HepG2 (cell line): ENCODE results near the gene TTC31. TPM values are rescaled to one million over a fixed set of nuclear protein-coding genes. Genes with fewer than 3 reads are reported as not detected.
A peak's percentile ranks its signal among the peaks of the same experiment; 100 is the strongest.

Experiments
- ATAC-seq: fragments of 200-7000 bp; cut with Tn5 transposase; 3 replicates; pipeline ENCODE4 v1.9.1; 2020; ENCODE audit warnings: mild to moderate bottlenecking, moderate library complexity
- BruUV-seq: library from RNA; stranded (reverse); fragments of 400-500 nt; replicated peaks from 2 replicates; lab custom pipeline; 2021; lab: Mats Ljungman, UMichigan
- CTCF ChIA-PET: fragments of 300-600 bp; formaldehyde crosslinking; extraction: SDS; loops from one replicate; lab custom pipeline; 2021; ENCODE audit warnings: low total read pairs, inconsistent platforms, low intra/inter-chr PET ratio; lab: Yijun Ruan, JAX
- POLR2A ChIA-PET: fragments of 350-600 bp; sonication (Branson Sonifier 250); formaldehyde crosslinking; loops from one replicate; lab custom pipeline; 2020; ENCODE audit warnings: antibody characterized with exemption, inconsistent platforms; lab: Yijun Ruan, JAX
- DNase-seq: peaks from one replicate; pipeline ENCODE4 v3.0.0-alpha.2; 2015; ENCODE audit warnings: low spot score
- FAIRE-seq: peaks from 3 replicates; lab custom pipeline; 2011; peaks lifted over from hg19 to GRCh38; lab: Jason Lieb, UNC
- H2AFZ ChIP-seq: one replicate; pipeline ENCODE4 v1.6.1; 2011; ENCODE audit warnings: low read length, inconsistent platforms
- H3K27ac ChIP-seq: fragments of 300-600 bp; 3 replicates; pipeline ENCODE4 v1.8.0; 2011; ENCODE audit warnings: mixed run types, mild to moderate bottlenecking, mixed read lengths, low read length, inconsistent platforms; ENCODE audit not compliant: insufficient read depth; ENCODE audit errors: extremely low read length
- H3K27me3 ChIP-seq, 2 experiments: fragments of 200-600 bp in 1 of 2; 2 replicates in 1 of 2; 3 replicates in 1 of 2; pipeline versions ENCODE4 v1.6.0 to v1.8.0; 2011; ENCODE audit warnings: low read length in 2 of 2, mild to moderate bottlenecking in 2 of 2, moderate library complexity in 2 of 2, inconsistent platforms in 1 of 2; ENCODE audit not compliant: insufficient read depth in 2 of 2, control insufficient read depth in 1 of 2
- H3K36me3 ChIP-seq, 2 experiments: fragments of 200-600 bp in 1 of 2; replicated peaks in 1 of 2; 2 replicates in 1 of 2; 3 replicates in 1 of 2; pipeline versions ENCODE4 v1.5.1 to v1.8.0; 2011; ENCODE audit warnings: low read length in 2 of 2, inconsistent platforms in 1 of 2; ENCODE audit not compliant: insufficient read depth in 2 of 2, control insufficient read depth in 1 of 2
- H3K4me1 ChIP-seq: 2 replicates; pipeline ENCODE4 v1.5.1; 2012; ENCODE audit warnings: low read length, inconsistent platforms; ENCODE audit not compliant: insufficient read depth
- H3K4me2 ChIP-seq: 2 replicates; pipeline ENCODE4 v1.6.0; 2011; ENCODE audit warnings: low read depth, low read length, inconsistent platforms
- H3K4me3 ChIP-seq, 3 experiments: fragments of 200-600 bp in 1 of 3; sonication (generic), shearing (Covaris generic) in 1 of 3; replicated peaks in 1 of 3; 2 replicates each; pipeline ENCODE4 v1.5.1; 2011 to 2016; ENCODE audit warnings: low read length in 3 of 3, inconsistent platforms in 2 of 3, low read depth in 2 of 3, mild to moderate bottlenecking in 2 of 3, control low read depth in 1 of 3, mixed read lengths in 1 of 3; ENCODE audit not compliant: insufficient read depth in 1 of 3
- H3K79me2 ChIP-seq: one replicate; pipeline ENCODE4 v1.6.1; 2011; ENCODE audit warnings: low read length, inconsistent platforms; ENCODE audit not compliant: insufficient read depth
- H3K9ac ChIP-seq: 2 replicates; pipeline ENCODE4 v1.6.0; 2011; ENCODE audit warnings: mild to moderate bottlenecking, low read depth, low read length, inconsistent platforms; ENCODE audit not compliant: insufficient read depth
- H3K9me3 ChIP-seq: 2 replicates; pipeline ENCODE4 v1.5.1; 2012; ENCODE audit warnings: mild to moderate bottlenecking, low read length
- H4K20me1 ChIP-seq: 2 replicates; pipeline ENCODE4 v1.6.0; 2011; ENCODE audit warnings: inconsistent platforms, mild to moderate bottlenecking, low read length, moderate library complexity; ENCODE audit not compliant: insufficient read depth
- HNRNPUL1 ChIP-seq: fragments of 200-400 bp; formaldehyde crosslinking; IDR thresholded peaks from 2 replicates; pipeline ENCODE4 v1.6.1; 2017; ENCODE audit warnings: low read depth, mild to moderate bottlenecking, low read length, moderate library complexity
- KLF9 ChIP-seq: IDR thresholded peaks from 2 replicates; pipeline ENCODE4 v1.6.1; 2016; ENCODE audit warnings: low read depth
- POLR2A ChIP-seq, 2 experiments: IDR thresholded peaks; 2 replicates each; pipeline ENCODE4 v1.6.1; 2011; ENCODE audit warnings: low read depth in 2 of 2, low read length in 2 of 2, mild to moderate bottlenecking in 1 of 2, moderate library complexity in 1 of 2; ENCODE audit not compliant: insufficient read depth in 1 of 2
- POLR2AphosphoS5 ChIP-seq: IDR thresholded peaks from 2 replicates; pipeline ENCODE4 v1.6.1; 2012; ENCODE audit warnings: low read depth, low read length
- ZFAT ChIP-seq: sonication (generic); formaldehyde crosslinking; conservative IDR thresholded peaks from 2 replicates; pipeline ENCODE4 v1.8.1; 2023; ENCODE audit warnings: missing genetic modification reagents, inconsistent platforms
- ZNF670 ChIP-seq: sonication (generic); formaldehyde crosslinking; IDR thresholded peaks from 2 replicates; pipeline ENCODE4 v1.8.0; 2022; ENCODE audit warnings: mild to moderate bottlenecking, missing genetic modification reagents, borderline replicate concordance
- ZNF83 ChIP-seq: sonication (generic); formaldehyde crosslinking; IDR thresholded peaks from 2 replicates; pipeline ENCODE4 v1.4.0; 2020; ENCODE audit warnings: missing genetic modification reagents, mild to moderate bottlenecking, borderline replicate concordance
- in situ Hi-C: cut with HindIII; loops from 2 replicates; pipeline ENCODE4 v1.10.0; 2017; ENCODE audit warnings: low pct_unique_long_range_greater_than_20kb; ENCODE audit not compliant: extremely low pct_ligation_motif_present
- intact Hi-C: fragments of 100-400 bp; cut with micrococcal nuclease; formaldehyde crosslinking; loops from one replicate; pipeline ENCODE4 v1.10.0; 2022; ENCODE audit not compliant: unreplicated experiment
- polyA plus RNA-seq, 8 experiments: library from polyadenylated mRNA; depleted of rRNA in 3 of 8; stranded (reverse) in 7 of 8; unstranded in 1 of 8; fragments of >200 nt; fragmentation: Illumina TruSeq in 4 of 8; extraction: Trizol in 4 of 8; gene quantifications; 2 replicates each; pipeline versions ENCODE4 v1.2.1 to v1.2.3, GENCODE V29; 2011 to 2016; ENCODE audit warnings: low read depth in 4 of 8, missing spikeins in 1 of 8, mixed read lengths in 1 of 8; ENCODE audit not compliant: insufficient read depth in 1 of 8
- total RNA-seq, 5 experiments: library from RNA; depleted of rRNA; stranded (reverse); fragments of >200 nt; fragmentation: Illumina TruSeq; extraction: Trizol; gene quantifications; 2 replicates each; pipeline ENCODE4 v1.2.3, GENCODE V29; 2016; ENCODE audit warnings: low read depth in 1 of 5
- TF ChIP-seq, protein P1 (sequence below): sonication (generic); formaldehyde crosslinking; IDR thresholded peaks from 2 replicates; pipeline ENCODE4 v1.4.0; 2020; ENCODE audit warnings: mild to moderate bottlenecking, missing genetic modification reagents
- TF ChIP-seq, protein P2 (sequence below): sonication (generic); formaldehyde crosslinking; IDR thresholded peaks from 2 replicates; pipeline ENCODE4 v1.4.0; 2020; ENCODE audit warnings: missing genetic modification reagents; ENCODE audit errors: not compliant biosample characterization
- TF ChIP-seq, protein P3 (sequence below): IDR thresholded peaks from 2 replicates; pipeline ENCODE4 v1.6.1; 2016; ENCODE audit warnings: low read depth, borderline replicate concordance
- TF ChIP-seq, protein P4 (sequence below): sonication (generic); formaldehyde crosslinking; IDR thresholded peaks from 2 replicates; pipeline ENCODE4 v1.5.1; 2020; ENCODE audit warnings: missing genetic modification reagents, mild to moderate bottlenecking, borderline replicate concordance
- TF ChIP-seq, protein P5 (sequence below): sonication (generic); formaldehyde crosslinking; IDR thresholded peaks from 2 replicates; pipeline ENCODE4 v1.4.0; 2020; ENCODE audit warnings: mild to moderate bottlenecking, low read depth, missing genetic modification reagents
- TF ChIP-seq, protein P6 (sequence below): sonication (generic); formaldehyde crosslinking; IDR thresholded peaks from 2 replicates; pipeline ENCODE4 v1.4.0; 2020; ENCODE audit warnings: mild to moderate bottlenecking, low read depth, missing genetic modification reagents
- TF ChIP-seq, protein P7 (sequence below): sonication (generic); formaldehyde crosslinking; IDR thresholded peaks from 2 replicates; pipeline ENCODE4 v1.5.1; 2020; ENCODE audit warnings: mild to moderate bottlenecking, missing genetic modification reagents, moderate library complexity

The TTC31 gene
- total and polyA plus RNA-seq, 2 of the 13 experiments (the other 11 are each of a cell fraction or from before 2014, with no cell fraction given) = 28.3 to 39.5 TPM

DNA sequence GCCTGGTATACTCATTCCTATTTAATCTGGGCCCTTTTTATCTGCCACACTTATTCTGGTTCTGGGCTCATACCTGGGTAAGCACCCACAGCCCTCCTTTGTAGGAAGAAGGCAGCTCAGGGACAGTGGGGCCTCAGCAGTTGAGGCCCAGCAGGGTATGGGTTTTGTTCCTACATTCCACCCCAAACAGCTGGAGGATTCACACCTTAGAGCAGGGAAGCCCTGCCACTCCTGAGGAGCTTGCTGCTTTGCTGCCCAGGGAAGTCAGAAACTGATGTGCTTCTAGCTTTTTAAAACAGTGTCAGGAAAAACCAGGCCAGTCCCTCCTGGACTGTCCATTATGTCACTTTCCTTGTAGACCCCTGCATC lies 17.7 kb downstream of the TTC31 start:
- Histone ChIP-seq H3K9me3 (no peaks in the 10 kb centered on the region), H3K36me3 (no peaks in the 10 kb centered on the region; a peak in 2 of 5 replicates), H3K4me2 (peak overlapping the region; percentile 92), H2AFZ (no peak overlapping the region), H3K79me2 (peaks cover 41% of the 10 kb centered on the region), H3K27me3 (no peaks in the 10 kb centered on the region; a peak in 1 of 5 replicates), H3K27ac (peak overlapping the region; percentile 89), H4K20me1 (no peaks in the 10 kb centered on the region), H3K4me1 (peaks cover 77% of the 10 kb centered on the region), H3K4me3 (peak overlapping the region in 1 of 3 experiments; percentile 86; a peak in 1 of 6 replicates), H3K9ac (0 out of 2 replicates have a peak overlapping the region, but pooled peaks have one; percentile 18)
- intact Hi-C loops = loop anchor here (2.0 kb wide), 1 partner anchor 60 kb away; the partner anchor contains the start of gene RTKN
- in situ Hi-C loops = no loop called here
- no peak for DNase-seq
- ATAC-seq = no peak
- ChIA-PET CTCF (no interaction called here), POLR2A (interaction anchor here (0.7 to 16.5 kb wide), 12 partner anchors 10 to 1323 kb away, joined by 3 to 795 read pairs (median 19); partner anchors contain the start of genes AUP1, CCDC142, DQX1 and HTRA2)
- no TSS peak for BruUV-seq
- no peak for FAIRE-seq
- no peak for TF ChIP-seq KLF9 (CRISPR knock-in tag)
- 0 out of 4 replicates have a peak, but pooled peaks of 1 of the 2 experiments have one; percentile 7 for TF ChIP-seq POLR2A (IDR thresholded peaks at IDR 0.05; ENCODE audit: insufficient read depth in 1 of 2, low read depth in 2 of 2, low read length in 2 of 2)
- TF ChIP-seq, protein P1, sequence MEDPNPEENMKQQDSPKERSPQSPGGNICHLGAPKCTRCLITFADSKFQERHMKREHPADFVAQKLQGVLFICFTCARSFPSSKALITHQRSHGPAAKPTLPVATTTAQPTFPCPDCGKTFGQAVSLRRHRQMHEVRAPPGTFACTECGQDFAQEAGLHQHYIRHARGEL = no peak
- TF ChIP-seq, protein P2, sequence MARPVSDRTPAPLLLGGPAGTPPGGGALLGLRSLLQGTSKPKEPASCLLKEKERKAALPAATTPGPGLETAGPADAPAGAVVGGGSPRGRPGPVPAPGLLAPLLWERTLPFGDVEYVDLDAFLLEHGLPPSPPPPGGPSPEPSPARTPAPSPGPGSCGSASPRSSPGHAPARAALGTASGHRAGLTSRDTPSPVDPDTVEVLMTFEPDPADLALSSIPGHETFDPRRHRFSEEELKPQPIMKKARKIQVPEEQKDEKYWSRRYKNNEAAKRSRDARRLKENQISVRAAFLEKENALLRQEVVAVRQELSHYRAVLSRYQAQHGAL (CRISPR knock-in tag) = no peak
- TF ChIP-seq, protein P3, sequence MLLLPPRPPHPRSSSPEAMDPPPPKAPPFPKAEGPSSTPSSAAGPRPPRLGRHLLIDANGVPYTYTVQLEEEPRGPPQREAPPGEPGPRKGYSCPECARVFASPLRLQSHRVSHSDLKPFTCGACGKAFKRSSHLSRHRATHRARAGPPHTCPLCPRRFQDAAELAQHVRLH (CRISPR knock-in tag) = no peak
- TF ChIP-seq, protein P4, sequence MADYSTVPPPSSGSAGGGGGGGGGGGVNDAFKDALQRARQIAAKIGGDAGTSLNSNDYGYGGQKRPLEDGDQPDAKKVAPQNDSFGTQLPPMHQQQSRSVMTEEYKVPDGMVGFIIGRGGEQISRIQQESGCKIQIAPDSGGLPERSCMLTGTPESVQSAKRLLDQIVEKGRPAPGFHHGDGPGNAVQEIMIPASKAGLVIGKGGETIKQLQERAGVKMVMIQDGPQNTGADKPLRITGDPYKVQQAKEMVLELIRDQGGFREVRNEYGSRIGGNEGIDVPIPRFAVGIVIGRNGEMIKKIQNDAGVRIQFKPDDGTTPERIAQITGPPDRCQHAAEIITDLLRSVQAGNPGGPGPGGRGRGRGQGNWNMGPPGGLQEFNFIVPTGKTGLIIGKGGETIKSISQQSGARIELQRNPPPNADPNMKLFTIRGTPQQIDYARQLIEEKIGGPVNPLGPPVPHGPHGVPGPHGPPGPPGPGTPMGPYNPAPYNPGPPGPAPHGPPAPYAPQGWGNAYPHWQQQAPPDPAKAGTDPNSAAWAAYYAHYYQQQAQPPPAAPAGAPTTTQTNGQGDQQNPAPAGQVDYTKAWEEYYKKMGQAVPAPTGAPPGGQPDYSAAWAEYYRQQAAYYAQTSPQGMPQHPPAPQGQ (CRISPR knock-in tag) = no peak
- no peak for TF ChIP-seq HNRNPUL1
- TF ChIP-seq, protein P5, sequence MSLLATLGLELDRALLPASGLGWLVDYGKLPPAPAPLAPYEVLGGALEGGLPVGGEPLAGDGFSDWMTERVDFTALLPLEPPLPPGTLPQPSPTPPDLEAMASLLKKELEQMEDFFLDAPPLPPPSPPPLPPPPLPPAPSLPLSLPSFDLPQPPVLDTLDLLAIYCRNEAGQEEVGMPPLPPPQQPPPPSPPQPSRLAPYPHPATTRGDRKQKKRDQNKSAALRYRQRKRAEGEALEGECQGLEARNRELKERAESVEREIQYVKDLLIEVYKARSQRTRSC = no peak
- TF ChIP-seq ZNF670 (CRISPR knock-in tag) = no peak
- TF ChIP-seq, protein P6, sequence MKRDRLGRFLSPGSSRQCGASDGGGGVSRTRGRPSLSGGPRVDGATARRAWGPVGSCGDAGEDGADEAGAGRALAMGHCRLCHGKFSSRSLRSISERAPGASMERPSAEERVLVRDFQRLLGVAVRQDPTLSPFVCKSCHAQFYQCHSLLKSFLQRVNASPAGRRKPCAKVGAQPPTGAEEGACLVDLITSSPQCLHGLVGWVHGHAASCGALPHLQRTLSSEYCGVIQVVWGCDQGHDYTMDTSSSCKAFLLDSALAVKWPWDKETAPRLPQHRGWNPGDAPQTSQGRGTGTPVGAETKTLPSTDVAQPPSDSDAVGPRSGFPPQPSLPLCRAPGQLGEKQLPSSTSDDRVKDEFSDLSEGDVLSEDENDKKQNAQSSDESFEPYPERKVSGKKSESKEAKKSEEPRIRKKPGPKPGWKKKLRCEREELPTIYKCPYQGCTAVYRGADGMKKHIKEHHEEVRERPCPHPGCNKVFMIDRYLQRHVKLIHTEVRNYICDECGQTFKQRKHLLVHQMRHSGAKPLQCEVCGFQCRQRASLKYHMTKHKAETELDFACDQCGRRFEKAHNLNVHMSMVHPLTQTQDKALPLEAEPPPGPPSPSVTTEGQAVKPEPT (CRISPR knock-in tag) = no peak
- no peak for TF ChIP-seq POLR2AphosphoS5
- TF ChIP-seq, protein P7, sequence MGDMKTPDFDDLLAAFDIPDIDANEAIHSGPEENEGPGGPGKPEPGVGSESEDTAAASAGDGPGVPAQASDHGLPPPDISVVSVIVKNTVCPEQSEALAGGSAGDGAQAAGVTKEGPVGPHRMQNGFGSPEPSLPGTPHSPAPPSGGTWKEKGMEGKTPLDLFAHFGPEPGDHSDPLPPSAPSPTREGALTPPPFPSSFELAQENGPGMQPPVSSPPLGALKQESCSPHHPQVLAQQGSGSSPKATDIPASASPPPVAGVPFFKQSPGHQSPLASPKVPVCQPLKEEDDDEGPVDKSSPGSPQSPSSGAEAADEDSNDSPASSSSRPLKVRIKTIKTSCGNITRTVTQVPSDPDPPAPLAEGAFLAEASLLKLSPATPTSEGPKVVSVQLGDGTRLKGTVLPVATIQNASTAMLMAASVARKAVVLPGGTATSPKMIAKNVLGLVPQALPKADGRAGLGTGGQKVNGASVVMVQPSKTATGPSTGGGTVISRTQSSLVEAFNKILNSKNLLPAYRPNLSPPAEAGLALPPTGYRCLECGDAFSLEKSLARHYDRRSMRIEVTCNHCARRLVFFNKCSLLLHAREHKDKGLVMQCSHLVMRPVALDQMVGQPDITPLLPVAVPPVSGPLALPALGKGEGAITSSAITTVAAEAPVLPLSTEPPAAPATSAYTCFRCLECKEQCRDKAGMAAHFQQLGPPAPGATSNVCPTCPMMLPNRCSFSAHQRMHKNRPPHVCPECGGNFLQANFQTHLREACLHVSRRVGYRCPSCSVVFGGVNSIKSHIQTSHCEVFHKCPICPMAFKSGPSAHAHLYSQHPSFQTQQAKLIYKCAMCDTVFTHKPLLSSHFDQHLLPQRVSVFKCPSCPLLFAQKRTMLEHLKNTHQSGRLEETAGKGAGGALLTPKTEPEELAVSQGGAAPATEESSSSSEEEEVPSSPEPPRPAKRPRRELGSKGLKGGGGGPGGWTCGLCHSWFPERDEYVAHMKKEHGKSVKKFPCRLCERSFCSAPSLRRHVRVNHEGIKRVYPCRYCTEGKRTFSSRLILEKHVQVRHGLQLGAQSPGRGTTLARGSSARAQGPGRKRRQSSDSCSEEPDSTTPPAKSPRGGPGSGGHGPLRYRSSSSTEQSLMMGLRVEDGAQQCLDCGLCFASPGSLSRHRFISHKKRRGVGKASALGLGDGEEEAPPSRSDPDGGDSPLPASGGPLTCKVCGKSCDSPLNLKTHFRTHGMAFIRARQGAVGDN = no peak
- no peak for TF ChIP-seq ZNF83 (CRISPR knock-in tag)
- 0 out of 2 replicates have a peak, but pooled peaks have one; percentile 4 for TF ChIP-seq ZFAT (CRISPR knock-in tag)
